ENCODE data around the gene ADGRG6. TPM values are rescaled to one million over a fixed set of nuclear protein-coding genes. Genes with fewer than 3 reads are reported as not detected.

The ADGRG6 gene
- total RNA-seq, 1 donor from 2014 or later, result 3.6 TPM

DNA sequence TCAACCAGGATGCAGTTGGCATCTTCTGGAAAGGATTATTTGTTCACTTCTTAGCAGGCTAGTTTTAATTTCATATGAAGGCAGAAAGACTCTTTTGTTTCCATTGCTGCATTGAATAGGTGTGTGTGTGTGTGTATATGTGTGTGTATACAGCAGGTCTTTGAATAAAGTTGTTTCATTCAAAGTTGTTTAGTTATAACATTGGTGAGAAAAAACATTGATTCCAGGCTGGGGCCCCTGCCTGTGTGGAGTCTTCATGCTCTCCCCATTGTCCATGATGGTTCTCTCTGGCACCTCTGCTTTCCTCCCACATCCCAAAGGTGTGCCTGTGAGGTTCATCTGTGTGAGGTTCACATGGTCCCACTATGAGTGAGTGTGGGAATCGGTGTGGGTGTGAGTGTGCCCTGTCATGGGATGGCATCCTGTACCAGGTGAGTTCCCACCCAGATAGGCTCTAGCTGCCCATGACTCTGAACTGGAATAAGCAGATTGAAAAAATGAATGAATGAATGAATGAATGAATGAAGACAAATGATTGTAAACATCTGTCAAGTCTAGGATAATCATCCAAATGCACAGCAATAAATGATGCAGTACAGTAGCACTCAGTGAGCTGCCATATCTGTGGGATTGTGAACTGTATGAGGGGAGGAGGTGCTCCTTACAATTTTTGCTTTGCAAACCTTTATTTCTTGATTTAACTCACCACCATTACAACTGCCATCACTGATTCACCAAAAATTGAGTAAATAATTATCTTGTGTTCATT lies 156.0 kb downstream of the ADGRG6 start:
- TF ChIP-seq CTCF (IDR thresholded peaks at IDR 0.05; ENCODE audit: borderline replicate concordance), result no peak
- H3K36me3 ChIP-seq, result no peaks in the 10 kb centered on the region
- no peak overlapping the region for H3K4me3 ChIP-seq
- intact Hi-C loops (cut with micrococcal nuclease), result no loop called here
- H3K9me3 ChIP-seq (replicated peaks), result no peaks in the 10 kb centered on the region
- H3K4me1 ChIP-seq, result no peaks in the 10 kb centered on the region
- no peak for DNase-seq
- peaks cover 5% of the 10 kb centered on the region for H3K27me3 ChIP-seq (ENCODE audit: low read depth)
- no peak overlapping the region for H3K27ac ChIP-seq (replicated peaks)

- Histone ChIP-seq H3K4me3 (no peak overlapping the region), H3K4me1 (no peaks in the 10 kb centered on the region), H3K27me3 (ENCODE audit: low read depth) (peaks cover 12% of the 10 kb centered on the region), H3K9me3 (replicated peaks) (no peaks in the 10 kb centered on the region), H3K36me3 (no peaks in the 10 kb centered on the region), H3K27ac (replicated peaks) (no peak overlapping the region)
- TF ChIP-seq CTCF (IDR thresholded peaks at IDR 0.05; ENCODE audit: borderline replicate concordance), result no peak
- intact Hi-C loops (cut with micrococcal nuclease), result no loop called here
- DNase-seq, result no peak
Observed at GRCh38 chr6:142458836-142459235, 157.0 kb downstream of the ADGRG6 start.

DNA sequence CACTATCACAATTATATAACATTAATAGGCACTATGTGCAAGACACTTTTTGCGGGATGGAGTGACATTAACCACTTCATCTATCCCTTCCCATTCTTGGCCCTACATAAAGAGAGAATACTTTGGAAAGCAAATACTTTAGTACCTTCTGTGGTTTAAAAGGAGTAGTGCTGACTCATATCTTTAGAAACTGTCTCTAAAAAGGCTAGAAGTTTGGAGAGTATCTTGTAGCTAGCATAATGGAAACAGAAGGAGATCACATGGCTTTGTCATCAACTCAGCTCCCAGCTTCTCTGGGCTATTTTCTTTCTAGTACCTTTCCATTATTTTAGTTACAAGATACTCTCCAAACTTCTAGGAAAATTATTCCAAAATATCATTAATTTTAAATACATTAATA lies 157.5 kb downstream of the ADGRG6 start:
- H3K9me3 ChIP-seq (replicated peaks), result no peaks in the 10 kb centered on the region
- intact Hi-C loops (cut with micrococcal nuclease), result no loop called here
- peaks cover 12% of the 10 kb centered on the region for H3K27me3 ChIP-seq (ENCODE audit: low read depth)
- H3K4me3 ChIP-seq, result no peak overlapping the region
- TF ChIP-seq CTCF (IDR thresholded peaks at IDR 0.05; ENCODE audit: borderline replicate concordance), result no peak
- no peaks in the 10 kb centered on the region for H3K36me3 ChIP-seq
- no peaks in the 10 kb centered on the region for H3K4me1 ChIP-seq
- DNase-seq, result no peak
- H3K27ac ChIP-seq (replicated peaks), result no peak overlapping the region

DNA sequence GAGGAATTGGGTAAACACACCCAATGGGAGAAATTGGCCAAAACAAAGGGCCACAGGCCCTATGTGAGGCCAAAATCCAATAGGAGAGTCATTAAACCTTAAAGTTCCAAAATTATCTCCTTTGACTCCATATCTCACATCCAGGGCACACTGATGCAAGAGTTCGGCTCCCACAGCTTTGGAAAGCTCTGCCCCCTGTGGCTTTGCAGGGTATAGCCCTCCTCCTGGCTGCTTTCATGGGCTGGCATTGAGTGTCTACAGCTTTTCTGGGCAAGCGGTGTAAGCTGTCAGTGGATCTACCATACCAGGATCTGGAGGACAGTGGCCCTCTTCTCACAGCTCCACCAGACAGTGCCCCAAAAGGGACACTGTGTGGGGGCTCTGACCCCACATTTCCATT lies 160.5 kb downstream of the ADGRG6 start:
- H3K27me3 ChIP-seq (ENCODE audit: low read depth), result peaks cover 12% of the 10 kb centered on the region
- H3K9me3 ChIP-seq (replicated peaks), result no peaks in the 10 kb centered on the region
- no peak for DNase-seq
- no peak overlapping the region for H3K27ac ChIP-seq (replicated peaks)
- H3K36me3 ChIP-seq, result no peaks in the 10 kb centered on the region
- no peak overlapping the region for H3K4me3 ChIP-seq
- TF ChIP-seq CTCF (IDR thresholded peaks at IDR 0.05; ENCODE audit: borderline replicate concordance), result no peak
- H3K4me1 ChIP-seq, result no peaks in the 10 kb centered on the region
- intact Hi-C loops (cut with micrococcal nuclease), result no loop called here

DNA sequence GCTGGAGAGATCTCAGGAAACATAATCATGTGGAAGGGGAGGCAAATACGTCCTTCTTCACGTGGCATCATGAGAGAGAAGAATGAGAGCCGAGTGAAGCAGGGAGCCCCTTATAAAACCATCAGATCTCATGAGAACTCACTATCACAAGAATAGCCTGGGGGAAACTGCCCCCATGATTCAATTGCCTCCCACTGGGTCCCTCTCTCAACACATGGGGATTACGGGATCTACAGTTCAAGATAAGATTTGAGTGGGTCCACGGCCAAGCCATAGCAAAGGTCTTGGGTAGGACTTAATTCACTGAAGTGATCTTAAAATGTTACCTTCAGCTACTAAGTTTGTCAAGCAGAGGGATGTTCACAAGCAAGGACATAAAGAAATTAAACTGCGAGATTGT lies 162.2 kb downstream of the ADGRG6 start:
- Histone ChIP-seq H3K27ac (replicated peaks) (no peak overlapping the region), H3K36me3 (no peaks in the 10 kb centered on the region), H3K27me3 (ENCODE audit: low read depth) (peaks cover 12% of the 10 kb centered on the region), H3K4me3 (no peak overlapping the region), H3K9me3 (replicated peaks) (peaks cover 7% of the 10 kb centered on the region), H3K4me1 (no peaks in the 10 kb centered on the region)
- DNase-seq, result no peak
- intact Hi-C loops (cut with micrococcal nuclease), result no loop called here
- TF ChIP-seq CTCF (IDR thresholded peaks at IDR 0.05; ENCODE audit: borderline replicate concordance), result no peak

All from left ventricle myocardium inferior (tissue), 1 donor.